ENCODE results near the gene EXT2. TPM values are rescaled to one million over a fixed set of nuclear protein-coding genes. Genes with fewer than 3 reads are reported as not detected.

EXT2 gene
- total and polyA plus RNA-seq, 2 experiments from 2014 or later, result 15.9 to 48.6 TPM

- TF ChIP-seq REST (IDR thresholded peaks at IDR 0.05; ENCODE audit: unreplicated experiment) (no peak), CREB1 (CRISPR knock-in tag; IDR thresholded peaks at IDR 0.05; ENCODE audit: low read depth) (no peak)
- TF ChIP-seq, protein P1, sequence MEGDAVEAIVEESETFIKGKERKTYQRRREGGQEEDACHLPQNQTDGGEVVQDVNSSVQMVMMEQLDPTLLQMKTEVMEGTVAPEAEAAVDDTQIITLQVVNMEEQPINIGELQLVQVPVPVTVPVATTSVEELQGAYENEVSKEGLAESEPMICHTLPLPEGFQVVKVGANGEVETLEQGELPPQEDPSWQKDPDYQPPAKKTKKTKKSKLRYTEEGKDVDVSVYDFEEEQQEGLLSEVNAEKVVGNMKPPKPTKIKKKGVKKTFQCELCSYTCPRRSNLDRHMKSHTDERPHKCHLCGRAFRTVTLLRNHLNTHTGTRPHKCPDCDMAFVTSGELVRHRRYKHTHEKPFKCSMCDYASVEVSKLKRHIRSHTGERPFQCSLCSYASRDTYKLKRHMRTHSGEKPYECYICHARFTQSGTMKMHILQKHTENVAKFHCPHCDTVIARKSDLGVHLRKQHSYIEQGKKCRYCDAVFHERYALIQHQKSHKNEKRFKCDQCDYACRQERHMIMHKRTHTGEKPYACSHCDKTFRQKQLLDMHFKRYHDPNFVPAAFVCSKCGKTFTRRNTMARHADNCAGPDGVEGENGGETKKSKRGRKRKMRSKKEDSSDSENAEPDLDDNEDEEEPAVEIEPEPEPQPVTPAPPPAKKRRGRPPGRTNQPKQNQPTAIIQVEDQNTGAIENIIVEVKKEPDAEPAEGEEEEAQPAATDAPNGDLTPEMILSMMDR (conservative IDR thresholded peaks at IDR 0.05; ENCODE audit: low read depth in 2 of 2), result no peak
- Mint-ChIP-seq H3K9me3 (no peaks in the 10 kb centered on the region), H3K27me3 (ENCODE audit: insufficient read depth, low read depth, poor library complexity) (peaks cover 1% of the 10 kb centered on the region), H3K36me3 (ENCODE audit: low read depth) (peaks cover 7% of the 10 kb centered on the region; the same call in 2 of the 3 replicates), H3K4me1 (peaks cover 4% of the 10 kb centered on the region; the same call in 2 of the 3 replicates), H3K4me3 (no peak overlapping the region), H3K27ac (no peak overlapping the region)
- H3K9me2 ChIP-seq (ENCODE audit: insufficient read depth), result no peaks in the 10 kb centered on the region
- no peaks in the 10 kb centered on the region for H4K20me1 ChIP-seq (replicated peaks; ENCODE audit: insufficient read depth)
- no peaks in the 10 kb centered on the region for H3K27me3 ChIP-seq (ENCODE audit: insufficient read depth)
- no peak overlapping the region for H3K4me3 ChIP-seq
- no peak overlapping the region for H3K4me2 ChIP-seq
- H3K79me2 ChIP-seq (replicated peaks; ENCODE audit: insufficient read depth), result no peaks in the 10 kb centered on the region
- ATAC-seq, result no peak
- H2AFZ ChIP-seq, result no peak overlapping the region
- no peaks in the 10 kb centered on the region; the same call in 1 of the 2 replicates for H3K4me1 ChIP-seq (ENCODE audit: insufficient read depth)
- DNase-seq (ENCODE audit: low spot score), result no peak
- H3F3A ChIP-seq (replicated peaks; ENCODE audit: low read depth), result no peaks in the 10 kb centered on the region
- no peaks in the 10 kb centered on the region for H3K36me3 ChIP-seq (ENCODE audit: insufficient read depth)
- H3K27ac ChIP-seq (ENCODE audit: low read depth), result no peak overlapping the region
Measured at GRCh38 chr11:44159848-44160721, 64.6 kb downstream of the EXT2 start.

GRCh38 chr11:44162004-44162403 lies 66.5 kb downstream of the EXT2 start:
- H3K4me2 ChIP-seq, result no peak overlapping the region
- H3K4me3 ChIP-seq, result no peak overlapping the region
- H2AFZ ChIP-seq, result no peak overlapping the region
- H3K9me3 Mint-ChIP-seq, result no peaks in the 10 kb centered on the region
- no peak overlapping the region for H3K4me3 Mint-ChIP-seq
- H3F3A ChIP-seq (replicated peaks; ENCODE audit: low read depth), result no peaks in the 10 kb centered on the region
- no peaks in the 10 kb centered on the region for H4K20me1 ChIP-seq (replicated peaks; ENCODE audit: insufficient read depth)
- H3K4me1 ChIP-seq (ENCODE audit: insufficient read depth), result no peaks in the 10 kb centered on the region
- H3K36me3 ChIP-seq (ENCODE audit: insufficient read depth), result no peaks in the 10 kb centered on the region
- H3K36me3 Mint-ChIP-seq (ENCODE audit: low read depth), result peaks cover 5% of the 10 kb centered on the region; the same call in 2 of the 3 replicates
- no peak for DNase-seq (ENCODE audit: low spot score)
- ATAC-seq, result no peak
- H3K9me2 ChIP-seq (ENCODE audit: insufficient read depth), result no peaks in the 10 kb centered on the region
- peaks cover 7% of the 10 kb centered on the region; the same call in 2 of the 3 replicates for H3K4me1 Mint-ChIP-seq
- no peak overlapping the region for H3K27ac Mint-ChIP-seq
- peaks cover under 1% of the 10 kb centered on the region for H3K27me3 Mint-ChIP-seq (ENCODE audit: insufficient read depth, low read depth, poor library complexity)
- H3K27me3 ChIP-seq (ENCODE audit: insufficient read depth), result no peaks in the 10 kb centered on the region
- no peaks in the 10 kb centered on the region for H3K79me2 ChIP-seq (replicated peaks; ENCODE audit: insufficient read depth)
- no peak overlapping the region for H3K27ac ChIP-seq (ENCODE audit: low read depth)
- no peak for TF ChIP-seq POLR2AphosphoS5 (IDR thresholded peaks at IDR 0.05; ENCODE audit: low read depth)
- TF ChIP-seq NANOG (IDR thresholded peaks at IDR 0.05; ENCODE audit: borderline replicate concordance), result no peak
- no peak for TF ChIP-seq ZNF331 (CRISPR knock-in tag; IDR thresholded peaks at IDR 0.05; ENCODE audit: low read depth)
